ENCODE results near the gene CALHM5.

DNA sequence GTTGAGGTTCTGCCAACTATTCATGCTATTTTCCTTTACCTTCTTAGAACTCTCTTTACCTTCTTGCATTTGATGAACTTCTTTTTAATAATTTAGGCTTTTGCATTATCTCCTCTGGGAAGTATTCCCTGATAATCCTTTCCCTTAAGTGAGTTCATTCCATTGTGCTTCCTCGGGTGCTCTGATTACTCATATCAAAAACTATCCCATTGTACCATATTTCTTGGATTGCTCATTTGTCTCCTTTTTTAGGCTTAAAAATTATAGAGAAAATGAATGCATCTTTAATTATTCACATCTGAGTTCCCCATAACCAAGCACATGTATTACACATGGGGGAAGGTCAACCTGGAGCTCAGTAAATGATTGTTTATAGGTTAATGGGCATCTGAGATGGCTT is 44.6 kb downstream of the CALHM5 start:
- TF ChIP-seq ESRRG (CRISPR knock-in tag; IDR thresholded peaks at IDR 0.05) (no peak), TOX (CRISPR knock-in tag; IDR thresholded peaks at IDR 0.05; ENCODE audit: borderline replicate concordance) (no peak), OSR1 (CRISPR knock-in tag; IDR thresholded peaks at IDR 0.05) (no peak), RARB (CRISPR knock-in tag; IDR thresholded peaks at IDR 0.05) (no peak), ZFP3 (CRISPR knock-in tag; IDR thresholded peaks at IDR 0.05) (no peak), ARNTL (CRISPR knock-in tag; IDR thresholded peaks at IDR 0.05; ENCODE audit: borderline replicate concordance, low read depth) (no peak), ZNF70 (CRISPR knock-in tag; IDR thresholded peaks at IDR 0.05) (no peak)
- TF ChIP-seq, protein P1, sequence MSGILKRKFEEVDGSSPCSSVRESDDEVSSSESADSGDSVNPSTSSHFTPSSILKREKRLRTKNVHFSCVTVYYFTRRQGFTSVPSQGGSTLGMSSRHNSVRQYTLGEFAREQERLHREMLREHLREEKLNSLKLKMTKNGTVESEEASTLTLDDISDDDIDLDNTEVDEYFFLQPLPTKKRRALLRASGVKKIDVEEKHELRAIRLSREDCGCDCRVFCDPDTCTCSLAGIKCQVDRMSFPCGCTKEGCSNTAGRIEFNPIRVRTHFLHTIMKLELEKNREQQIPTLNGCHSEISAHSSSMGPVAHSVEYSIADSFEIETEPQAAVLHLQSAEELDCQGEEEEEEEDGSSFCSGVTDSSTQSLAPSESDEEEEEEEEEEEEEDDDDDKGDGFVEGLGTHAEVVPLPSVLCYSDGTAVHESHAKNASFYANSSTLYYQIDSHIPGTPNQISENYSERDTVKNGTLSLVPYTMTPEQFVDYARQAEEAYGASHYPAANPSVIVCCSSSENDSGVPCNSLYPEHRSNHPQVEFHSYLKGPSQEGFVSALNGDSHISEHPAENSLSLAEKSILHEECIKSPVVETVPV (CRISPR knock-in tag; IDR thresholded peaks at IDR 0.05) = no peak
- TF ChIP-seq, protein P2, sequence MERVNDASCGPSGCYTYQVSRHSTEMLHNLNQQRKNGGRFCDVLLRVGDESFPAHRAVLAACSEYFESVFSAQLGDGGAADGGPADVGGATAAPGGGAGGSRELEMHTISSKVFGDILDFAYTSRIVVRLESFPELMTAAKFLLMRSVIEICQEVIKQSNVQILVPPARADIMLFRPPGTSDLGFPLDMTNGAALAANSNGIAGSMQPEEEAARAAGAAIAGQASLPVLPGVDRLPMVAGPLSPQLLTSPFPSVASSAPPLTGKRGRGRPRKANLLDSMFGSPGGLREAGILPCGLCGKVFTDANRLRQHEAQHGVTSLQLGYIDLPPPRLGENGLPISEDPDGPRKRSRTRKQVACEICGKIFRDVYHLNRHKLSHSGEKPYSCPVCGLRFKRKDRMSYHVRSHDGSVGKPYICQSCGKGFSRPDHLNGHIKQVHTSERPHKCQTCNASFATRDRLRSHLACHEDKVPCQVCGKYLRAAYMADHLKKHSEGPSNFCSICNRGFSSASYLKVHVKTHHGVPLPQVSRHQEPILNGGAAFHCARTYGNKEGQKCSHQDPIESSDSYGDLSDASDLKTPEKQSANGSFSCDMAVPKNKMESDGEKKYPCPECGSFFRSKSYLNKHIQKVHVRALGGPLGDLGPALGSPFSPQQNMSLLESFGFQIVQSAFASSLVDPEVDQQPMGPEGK (CRISPR knock-in tag; IDR thresholded peaks at IDR 0.05; ENCODE audit: borderline replicate concordance) = no peak

Measured in SK-N-SH treated with all-trans-retinoic acid at 6 μM for 48 hours (cell line).